Hematopoietic multipotent progenitor cell treated with erythropoietin and hydrocortisone succinate and interleukin-3 and kit ligand, for 4 days (in vitro differentiated cells): Measurements from ENCODE around the gene SCNN1B.
"Not testable (repeated sequence)": the region's sequence is repeated elsewhere in the genome, so short reads cannot be mapped to it uniquely, and the experiment has no call there.

Experiments used
- DNase-seq: peaks from one replicate; pipeline ENCODE4 v3.0.0-alpha.2; 2015

Gene SCNN1B

DNA sequence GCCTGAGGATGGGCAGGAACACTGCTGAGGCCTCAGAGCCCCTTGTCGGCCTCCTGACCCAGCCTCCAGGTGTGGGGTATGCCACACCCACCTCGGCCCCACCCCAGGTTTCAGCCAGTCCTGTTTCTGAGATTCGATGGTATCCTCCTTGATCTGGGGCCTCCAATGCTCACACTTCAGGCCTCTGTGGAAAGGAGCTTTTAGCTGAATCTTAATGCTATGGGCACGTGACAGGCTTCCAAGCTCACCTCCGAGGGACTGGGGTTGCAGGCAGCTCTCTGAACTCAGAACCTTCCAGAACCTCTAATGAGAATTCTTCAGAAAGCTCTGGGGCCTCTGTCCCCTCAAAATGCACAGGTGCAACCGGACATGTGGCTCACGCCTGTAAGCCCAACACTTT, 54.8 kb downstream of the SCNN1B start:
- no peak for DNase-seq

DNA sequence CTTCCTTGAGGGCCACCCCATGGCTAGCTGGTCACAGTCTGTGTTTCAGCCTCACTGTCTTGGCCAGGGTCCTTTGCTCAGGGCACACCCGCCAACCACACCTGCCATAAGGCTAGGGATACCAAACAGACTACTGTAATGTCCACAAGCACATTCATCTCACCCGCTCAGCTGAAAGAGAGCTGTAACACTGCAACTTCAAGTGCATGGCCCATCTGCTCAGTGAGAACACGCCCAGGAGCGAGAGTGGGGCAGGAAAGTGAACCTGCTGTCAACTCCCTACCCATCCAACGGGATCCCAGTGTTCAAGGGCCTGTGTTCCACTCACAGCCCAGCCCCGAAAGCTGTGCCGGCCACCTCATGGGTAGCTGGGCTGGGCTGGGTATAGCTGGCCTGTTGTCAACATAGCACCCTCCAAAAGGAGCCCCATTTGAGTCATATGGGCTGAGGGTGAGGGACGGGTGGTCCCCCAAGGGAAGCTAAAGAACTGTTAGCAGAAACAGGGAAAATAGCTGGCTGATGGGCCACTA, 55.7 kb downstream of the SCNN1B start:
- no peak for DNase-seq

DNA sequence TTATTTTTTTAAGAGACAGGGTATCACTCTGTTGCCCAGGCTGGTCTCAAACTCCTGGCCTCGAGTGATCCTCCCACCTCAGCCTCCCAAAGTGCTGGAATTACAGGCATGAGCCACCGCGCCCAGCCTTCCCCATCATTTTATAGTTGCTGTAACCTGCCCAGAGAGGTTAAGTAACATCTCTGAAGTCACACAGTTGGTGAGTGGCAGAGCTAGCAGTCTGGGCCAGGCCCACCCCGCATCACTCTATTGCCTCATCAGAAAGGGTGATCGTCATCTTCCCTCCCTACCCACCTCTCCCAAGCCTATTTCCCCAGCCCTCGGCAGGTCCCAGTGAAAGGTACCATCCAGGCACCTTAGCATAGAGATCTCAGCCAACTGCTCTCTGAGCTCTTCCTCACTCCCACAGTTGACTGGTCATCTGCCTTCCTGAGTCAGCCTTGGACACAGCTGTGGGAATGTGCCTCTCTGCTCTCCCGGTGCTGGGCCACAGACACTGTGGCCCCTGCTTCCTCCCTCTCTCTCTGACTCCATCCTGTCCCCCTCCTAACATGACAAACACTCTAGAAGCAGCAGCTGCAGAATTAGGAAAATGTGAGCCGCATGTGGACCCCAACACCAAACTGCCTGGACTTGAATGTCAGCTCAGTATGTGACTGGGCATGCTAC, 57.1 kb downstream of the SCNN1B start:
- DNase-seq: no peak

DNA sequence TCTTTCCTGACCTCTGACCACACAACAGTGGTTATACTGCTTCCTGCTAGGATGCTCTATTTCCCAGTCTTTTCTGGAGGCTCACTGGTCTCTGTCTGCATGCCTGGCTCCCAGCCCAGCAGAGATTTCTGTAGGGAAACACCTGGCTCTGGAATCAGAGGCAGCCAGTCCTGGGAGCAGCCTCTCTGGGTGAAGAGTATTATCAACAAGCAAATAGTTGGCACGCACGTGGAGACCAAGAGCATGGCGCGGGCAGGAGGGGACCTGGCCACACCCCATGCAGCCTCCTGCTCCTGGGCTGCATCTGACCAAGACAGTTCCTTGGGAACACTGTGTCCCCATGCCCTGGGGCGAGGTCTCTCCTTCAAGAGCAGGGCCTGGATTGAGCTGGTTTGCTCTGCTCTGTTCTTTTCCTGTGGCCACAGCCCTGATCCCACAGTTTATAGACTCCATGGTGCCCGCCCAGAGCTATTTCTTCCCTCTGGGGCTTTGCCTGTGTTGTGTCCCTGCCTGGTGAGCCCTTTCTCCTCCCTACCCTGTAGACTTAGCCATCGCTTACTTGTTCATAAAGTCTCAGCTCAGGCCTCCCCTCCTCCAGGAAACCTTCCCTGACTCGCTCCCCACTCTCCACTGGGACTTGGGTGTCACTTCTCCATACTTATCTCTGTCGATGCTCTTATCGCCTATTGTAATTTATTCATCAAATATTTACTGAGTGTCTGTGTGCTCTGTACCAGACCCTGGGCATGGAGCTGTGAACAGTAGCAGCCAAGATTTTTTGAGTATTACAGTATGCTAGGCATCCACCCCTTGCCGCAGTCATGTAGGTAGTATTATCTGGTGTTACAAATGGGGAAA, 60.6 kb downstream of the SCNN1B start:
- no peak for DNase-seq

DNA sequence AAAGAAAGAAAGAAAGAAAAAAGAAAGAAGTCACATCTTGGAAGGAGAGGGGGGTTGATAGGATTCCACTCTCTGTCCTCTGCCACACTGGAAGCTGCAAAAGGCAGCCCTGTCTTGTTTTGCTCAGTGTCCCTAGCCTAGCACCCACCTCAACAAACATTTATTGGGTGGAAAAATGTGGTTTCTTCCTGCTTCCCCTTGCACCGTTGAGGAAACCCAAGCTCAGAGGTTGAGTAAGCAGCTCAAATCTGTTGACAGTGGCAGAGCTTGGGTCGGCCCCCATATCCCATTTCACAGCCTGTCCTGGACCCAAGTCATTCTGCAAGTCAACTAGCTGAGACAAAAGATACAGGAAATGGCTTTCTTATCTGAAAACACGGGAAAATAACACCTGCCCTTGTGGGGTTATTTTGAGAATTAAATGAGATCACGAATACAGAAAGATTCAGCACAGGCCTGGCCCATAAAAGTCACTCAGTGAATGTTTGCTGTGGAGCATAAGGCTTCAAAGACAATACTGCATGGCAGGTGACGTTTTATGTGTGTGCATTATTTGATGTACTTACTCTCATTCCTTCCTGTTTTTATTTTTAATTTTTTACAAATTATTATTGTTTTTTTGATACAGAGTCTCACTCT, 63.6 kb downstream of the SCNN1B start:
- DNase-seq: peak; percentile 8

DNA sequence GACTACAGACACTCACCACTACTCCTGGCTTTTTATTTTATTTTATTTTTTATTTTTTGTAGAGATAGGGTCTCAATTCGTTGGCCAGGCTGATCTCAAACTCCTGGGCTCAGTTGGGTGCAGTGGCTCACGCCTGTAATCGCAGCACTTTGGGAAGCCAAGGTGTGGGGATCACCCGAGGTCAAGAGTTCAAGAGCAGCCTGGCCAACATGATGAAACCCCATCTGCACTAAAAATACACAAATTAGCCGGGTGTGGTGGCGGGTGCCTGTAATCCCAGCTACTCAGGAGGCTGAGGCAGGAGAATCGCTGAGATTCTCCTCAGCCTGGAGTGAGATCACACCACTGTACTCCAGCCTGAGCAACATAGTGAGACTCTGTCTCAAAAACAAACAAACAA, 64.2 kb downstream of the SCNN1B start:
- not testable (repeated sequence) for DNase-seq

DNA sequence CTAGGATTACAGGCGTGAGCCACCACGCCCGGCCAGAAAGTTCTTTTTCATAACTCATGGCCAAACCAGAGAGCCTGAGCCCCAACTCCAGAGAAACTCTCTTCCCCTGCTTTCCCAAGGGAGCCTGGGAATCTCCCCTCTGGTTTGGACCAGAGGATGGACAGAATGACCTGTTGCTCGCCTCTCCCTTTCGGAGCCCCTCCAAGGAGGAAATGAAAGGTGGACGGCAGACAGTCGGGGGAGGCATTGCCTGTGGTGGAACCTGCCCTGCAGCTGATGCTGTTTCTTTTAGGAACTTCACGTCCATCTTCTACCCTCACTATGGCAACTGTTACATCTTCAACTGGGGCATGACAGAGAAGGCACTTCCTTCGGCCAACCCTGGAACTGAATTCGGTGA, 65.5 kb downstream of the SCNN1B start:
- DNase-seq: no peak

GRCh38 chr16:23367988-23368387, 65.9 kb downstream of the SCNN1B start:
- DNase-seq: no peak

DNA sequence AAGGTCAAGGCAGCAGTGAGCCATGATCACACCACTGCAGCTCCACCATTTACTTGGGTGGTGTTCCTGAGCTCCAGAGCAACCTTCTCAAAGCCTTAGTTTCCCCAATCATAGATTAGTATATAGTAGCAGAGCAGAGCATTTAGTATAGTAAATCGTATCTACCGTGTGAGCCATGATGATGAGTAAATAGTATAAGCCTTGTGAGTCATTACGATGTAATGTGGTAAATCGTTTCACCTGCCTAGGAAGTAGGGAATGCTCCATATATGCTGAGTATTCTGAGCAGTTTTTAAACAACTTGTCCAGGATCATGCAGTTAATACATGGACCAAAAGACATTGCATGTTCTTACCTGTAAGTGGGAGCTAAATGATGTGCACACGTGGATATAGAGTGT, 66.4 kb downstream of the SCNN1B start:
- DNase-seq: no peak

GRCh38 chr16:23369416-23369815, 67.3 kb downstream of the SCNN1B start:
- no peak for DNase-seq

GRCh38 chr16:23371368-23371767, 69.3 kb downstream of the SCNN1B start:
- DNase-seq: no peak

- no peak for DNase-seq
Observed at GRCh38 chr16:23373436-23374219, 71.5 kb downstream of the SCNN1B start.

GRCh38 chr16:23374721-23375510, 72.8 kb downstream of the SCNN1B start:
- no peak for DNase-seq

GRCh38 chr16:23375643-23376042, 73.5 kb downstream of the SCNN1B start:
- DNase-seq: no peak

GRCh38 chr16:23377071-23377931, 75.2 kb downstream of the SCNN1B start:
- DNase-seq: no peak

DNA sequence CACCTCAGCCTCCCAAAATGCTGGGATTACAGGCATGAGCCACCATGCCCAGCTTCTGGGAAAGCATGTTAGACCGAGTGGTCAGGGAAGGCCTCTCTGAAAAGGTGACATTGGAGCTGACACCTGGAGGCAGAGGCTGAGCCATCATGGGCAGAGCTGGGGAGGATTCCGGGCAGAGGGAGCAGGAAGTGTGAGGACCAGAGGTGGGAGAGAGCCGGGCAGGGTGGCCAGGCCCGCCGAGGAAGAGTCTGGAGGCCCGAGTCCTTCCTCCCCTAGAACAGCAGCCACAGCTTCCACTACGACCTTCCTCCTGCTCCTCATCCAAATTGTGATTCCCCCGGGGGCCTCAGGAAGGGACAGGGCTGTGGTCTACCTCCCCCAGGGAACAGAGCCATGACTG, 76.2 kb downstream of the SCNN1B start:
- DNase-seq: no peak

DNA sequence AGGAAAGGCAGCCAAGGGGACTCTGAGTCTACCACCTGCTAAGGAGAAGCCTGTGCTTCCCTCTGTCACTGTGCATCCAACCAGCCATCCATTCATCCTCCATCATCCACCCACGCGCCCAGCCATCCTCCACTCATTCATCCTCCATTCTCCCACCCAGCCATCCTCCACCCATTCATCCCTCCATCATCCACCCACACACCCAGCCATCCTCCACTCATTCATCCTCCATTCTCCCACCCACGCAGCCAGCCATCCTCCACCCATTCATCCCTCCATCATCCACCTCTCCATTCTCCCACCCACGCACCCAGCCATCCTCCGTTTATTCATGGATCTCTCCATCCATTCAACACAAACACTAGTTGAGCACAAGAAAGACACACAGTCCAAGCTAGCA, 76.8 kb downstream of the SCNN1B start:
- no peak for DNase-seq

DNA sequence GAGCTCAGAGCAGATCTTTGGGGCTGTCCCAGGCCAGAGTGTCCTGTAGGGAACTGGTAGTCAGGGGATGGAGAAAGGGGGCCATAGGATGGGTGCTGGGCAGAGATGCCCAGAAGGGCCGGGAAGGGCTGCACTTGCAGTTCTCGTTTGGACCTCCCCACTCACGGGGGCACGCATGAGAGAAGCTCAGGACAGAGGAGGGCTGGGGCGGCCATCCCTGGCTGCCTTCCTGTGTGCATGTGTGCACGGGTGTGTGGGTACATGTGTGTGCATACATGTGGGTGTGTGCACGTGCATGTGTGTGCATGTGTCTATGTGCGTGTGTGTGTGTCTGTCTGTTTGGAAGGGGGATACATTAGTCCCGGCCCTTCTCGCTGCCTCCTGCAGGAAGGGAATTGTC, 77.6 kb downstream of the SCNN1B start:
- no peak for DNase-seq

DNA sequence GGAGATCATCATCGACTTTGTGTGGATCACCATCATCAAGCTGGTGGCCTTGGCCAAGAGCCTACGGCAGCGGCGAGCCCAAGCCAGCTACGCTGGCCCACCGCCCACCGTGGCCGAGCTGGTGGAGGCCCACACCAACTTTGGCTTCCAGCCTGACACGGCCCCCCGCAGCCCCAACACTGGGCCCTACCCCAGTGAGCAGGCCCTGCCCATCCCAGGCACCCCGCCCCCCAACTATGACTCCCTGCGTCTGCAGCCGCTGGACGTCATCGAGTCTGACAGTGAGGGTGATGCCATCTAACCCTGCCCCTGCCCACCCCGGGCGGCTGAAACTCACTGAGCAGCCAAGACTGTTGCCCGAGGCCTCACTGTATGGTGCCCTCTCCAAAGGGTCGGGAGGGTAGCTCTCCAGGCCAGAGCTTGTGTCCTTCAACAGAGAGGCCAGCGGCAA, 78.4 kb downstream of the SCNN1B start:
- no peak for DNase-seq

DNA sequence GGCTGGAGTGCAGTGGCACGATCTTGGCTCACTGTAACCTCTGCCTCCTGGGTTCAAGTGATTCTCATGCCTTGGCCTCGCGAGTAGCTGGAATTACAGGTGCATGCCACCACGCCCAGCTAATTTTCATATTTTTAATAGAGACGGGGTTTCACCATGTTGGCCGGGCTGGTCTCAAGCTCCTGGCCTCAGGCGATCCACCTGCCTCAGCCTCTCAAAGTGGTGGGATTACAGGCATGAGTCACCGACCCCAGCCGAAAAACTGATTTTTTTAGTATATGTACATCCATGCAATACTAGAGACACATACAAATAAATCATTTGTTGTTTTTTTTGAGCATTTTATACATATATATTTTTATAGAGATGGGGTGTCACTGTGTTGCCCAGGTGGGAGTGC, 79.6 kb downstream of the SCNN1B start:
- DNase-seq: not testable (repeated sequence)

- no peak for DNase-seq
Observed at GRCh38 chr16:23382279-23382678, 80.2 kb downstream of the SCNN1B start.
